Measurements from ENCODE around the gene C6orf52.

DNA sequence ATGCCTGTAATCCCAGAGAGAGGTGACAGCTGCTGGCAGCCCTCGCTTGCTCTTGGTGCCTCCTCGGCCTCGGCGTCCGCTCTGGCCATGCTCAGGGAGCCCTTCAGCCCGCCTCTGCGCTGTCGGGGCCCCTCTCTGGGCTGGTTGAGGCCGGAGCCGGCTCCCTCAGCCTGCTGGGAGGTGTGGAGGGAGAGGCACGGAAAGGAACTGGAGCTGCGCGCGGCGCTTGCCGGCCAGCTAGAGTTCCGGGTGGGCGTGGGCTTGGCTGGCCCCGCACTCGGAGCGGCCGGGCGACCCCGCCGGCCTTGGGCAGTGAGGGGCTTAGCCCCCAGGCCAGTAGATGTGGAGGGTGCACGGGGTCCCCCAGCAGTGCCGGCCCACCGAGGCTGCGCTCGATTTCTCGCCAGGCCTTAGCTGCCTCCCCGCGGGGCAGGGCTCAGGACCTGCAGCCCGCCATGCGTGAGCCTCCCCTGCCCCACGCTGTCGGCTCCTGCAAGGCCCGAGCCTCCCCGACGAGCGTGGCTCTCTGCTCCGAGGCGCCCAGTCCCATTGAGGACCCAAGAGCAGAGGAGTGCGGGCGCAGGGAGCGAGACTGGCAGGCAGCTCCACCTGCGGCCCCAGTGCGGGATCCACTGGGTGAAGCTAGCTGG, 34.6 kb downstream of the C6orf52 start:
- TF ChIP-seq, protein P1, sequence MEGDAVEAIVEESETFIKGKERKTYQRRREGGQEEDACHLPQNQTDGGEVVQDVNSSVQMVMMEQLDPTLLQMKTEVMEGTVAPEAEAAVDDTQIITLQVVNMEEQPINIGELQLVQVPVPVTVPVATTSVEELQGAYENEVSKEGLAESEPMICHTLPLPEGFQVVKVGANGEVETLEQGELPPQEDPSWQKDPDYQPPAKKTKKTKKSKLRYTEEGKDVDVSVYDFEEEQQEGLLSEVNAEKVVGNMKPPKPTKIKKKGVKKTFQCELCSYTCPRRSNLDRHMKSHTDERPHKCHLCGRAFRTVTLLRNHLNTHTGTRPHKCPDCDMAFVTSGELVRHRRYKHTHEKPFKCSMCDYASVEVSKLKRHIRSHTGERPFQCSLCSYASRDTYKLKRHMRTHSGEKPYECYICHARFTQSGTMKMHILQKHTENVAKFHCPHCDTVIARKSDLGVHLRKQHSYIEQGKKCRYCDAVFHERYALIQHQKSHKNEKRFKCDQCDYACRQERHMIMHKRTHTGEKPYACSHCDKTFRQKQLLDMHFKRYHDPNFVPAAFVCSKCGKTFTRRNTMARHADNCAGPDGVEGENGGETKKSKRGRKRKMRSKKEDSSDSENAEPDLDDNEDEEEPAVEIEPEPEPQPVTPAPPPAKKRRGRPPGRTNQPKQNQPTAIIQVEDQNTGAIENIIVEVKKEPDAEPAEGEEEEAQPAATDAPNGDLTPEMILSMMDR (IDR thresholded peaks at IDR 0.05; ENCODE audit: extremely low read depth in 1 of 2, insufficient read depth in 1 of 2, low read depth in 1 of 2, low read length in 2 of 2) = no peak
- TF ChIP-seq POLR2AphosphoS5 (IDR thresholded peaks at IDR 0.05; ENCODE audit: insufficient read depth, low read depth, low read length) = no peak
- no peak for TF ChIP-seq POLR2A (IDR thresholded peaks at IDR 0.05; ENCODE audit: low read depth, low read length)
- TF ChIP-seq EZH2 (IDR thresholded peaks at IDR 0.05; ENCODE audit: borderline replicate concordance, low read depth, low read length, severe bottlenecking) = no peak

Measured in endothelial cell of umbilical vein (primary cell).